Stimulated activated CD8-positive, alpha-beta memory T cell treated with anti-CD3 and anti-CD28 coated beads, Interleukin-2, amount 100 ng/mL, for 1 hour (primary cell): Measurements from ENCODE around the gene PCGF1.

Source experiments
- DNase-seq, 2 donors: peaks; one replicate each; pipeline ENCODE4 v3.0.0-alpha.2; 2020; ENCODE audit warnings: low read depth in 2 of 2

The PCGF1 gene

DNA sequence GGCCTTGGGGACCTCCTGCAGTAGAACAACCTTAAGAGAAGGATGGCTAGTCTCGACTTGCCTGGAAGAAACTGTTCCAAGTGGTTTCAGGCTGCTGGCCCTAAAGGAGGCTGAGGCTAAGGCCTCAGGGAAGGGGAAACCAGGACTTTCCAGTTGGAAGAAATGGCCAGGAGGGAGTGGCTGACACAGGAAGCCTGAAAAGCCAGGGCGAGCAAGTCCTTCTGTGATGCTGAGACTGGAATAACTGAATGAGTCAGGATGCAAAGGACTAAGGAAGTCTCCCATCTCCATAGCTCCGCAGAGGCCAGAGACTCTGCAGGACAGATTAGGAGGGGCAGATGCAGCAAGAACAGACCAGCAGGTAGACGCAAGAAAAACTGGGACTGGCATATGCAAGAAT is 29.6 kb upstream of the PCGF1 start:
- no peak for DNase-seq

DNA sequence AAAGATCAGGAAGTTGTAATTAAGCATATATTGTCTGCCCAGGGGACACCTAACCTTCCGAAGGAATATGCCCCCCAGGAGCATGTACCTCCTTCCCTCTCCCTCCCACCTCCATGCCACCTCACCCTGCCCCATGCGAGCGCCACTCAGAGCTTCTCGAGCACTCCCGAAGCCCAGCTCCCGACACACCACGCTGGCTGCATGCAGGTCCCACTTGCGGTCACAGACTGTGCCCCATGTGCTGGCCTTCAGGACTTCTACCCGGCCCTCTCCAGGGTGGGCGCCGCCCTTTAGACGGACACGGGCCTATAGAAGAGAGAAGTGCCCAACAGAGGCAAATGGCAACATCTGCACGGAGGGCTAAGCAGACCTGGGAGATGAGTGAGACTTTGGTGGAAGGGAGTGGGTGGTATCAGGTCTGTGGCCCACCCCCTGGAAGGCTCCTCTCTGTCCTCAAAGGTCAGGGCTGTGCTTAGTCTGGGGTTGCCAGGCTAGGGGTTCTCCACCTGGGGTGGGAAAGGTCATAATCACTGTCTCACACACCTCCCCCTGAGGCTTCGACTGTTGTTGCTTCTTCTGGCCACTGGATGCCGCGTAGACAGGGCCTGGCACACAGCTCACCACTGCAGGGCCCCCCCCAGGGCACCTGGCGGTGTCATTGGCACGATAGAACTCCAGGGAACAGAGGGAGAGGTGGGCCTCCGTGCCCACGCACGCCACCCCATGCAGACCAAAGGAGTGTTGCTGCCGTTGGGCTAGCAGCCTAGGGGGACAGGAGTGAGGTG is 28.9 kb upstream of the PCGF1 start:
- DNase-seq = no peak

DNA sequence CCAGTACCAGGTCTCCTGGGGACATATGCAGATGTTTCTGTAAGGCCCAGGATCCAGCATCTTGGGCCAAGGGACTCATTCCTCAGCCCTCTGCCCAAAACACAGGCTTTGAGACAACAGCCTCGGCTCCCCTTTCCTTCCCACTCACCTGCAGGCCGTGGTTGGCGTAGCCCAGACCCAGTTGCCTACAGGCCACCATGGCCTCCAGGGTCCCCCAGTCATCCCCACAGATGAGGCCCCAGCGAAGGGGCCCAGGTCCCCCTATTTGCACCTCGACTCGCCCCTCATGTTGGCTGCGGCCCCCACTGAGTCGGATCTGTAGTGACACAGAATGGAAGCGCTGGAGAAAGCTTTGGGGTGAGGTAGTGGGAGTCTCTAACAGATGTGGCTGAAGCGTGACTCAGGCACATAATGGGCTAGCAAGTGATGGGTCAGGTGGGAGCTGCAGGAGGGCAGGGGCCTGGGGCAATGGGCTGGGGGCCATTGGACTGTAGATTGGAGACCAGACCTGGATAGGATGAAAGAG is 28.0 kb upstream of the PCGF1 start:
- DNase-seq = no peak

DNA sequence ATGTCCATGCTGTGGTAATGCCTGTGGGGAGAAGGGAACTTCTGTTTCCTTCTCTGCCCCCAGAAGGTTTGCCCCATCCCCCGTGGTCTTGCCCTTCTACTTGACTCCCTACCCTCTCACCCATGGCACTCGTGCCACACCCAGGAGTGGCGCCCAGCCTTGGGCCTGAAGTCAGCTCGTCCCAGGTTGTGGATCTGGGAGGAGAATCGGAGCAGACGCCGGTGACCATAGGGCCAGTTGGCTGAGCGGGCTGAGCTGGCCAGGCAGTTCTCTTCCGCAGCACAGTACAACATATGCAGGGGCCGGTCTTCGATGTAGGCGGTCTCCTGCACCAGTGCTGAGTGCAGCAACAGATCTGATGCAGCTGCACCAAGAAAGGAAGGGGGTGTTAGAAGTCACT is 26.9 kb upstream of the PCGF1 start:
- DNase-seq = no peak

DNA sequence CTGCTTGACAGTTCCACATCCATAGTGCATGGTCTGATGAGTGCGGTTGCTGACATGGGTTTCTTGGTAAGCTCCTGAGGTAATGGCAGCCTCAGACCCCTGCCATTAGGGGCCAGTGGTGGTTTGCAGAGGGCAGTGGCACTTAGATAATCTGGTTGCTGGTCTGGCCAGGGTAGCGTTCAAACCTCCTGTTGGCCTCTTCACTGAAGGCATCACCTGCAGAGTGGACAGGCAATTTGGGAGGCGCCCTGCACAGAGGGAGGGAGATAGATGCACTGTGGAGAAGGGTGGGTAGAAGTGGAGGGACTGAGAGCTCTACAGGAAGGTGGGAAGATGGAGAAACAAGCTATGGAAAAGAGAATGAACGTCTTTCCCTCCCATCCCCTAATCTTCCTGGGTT is 26.0 kb upstream of the PCGF1 start:
- DNase-seq = no peak

DNA sequence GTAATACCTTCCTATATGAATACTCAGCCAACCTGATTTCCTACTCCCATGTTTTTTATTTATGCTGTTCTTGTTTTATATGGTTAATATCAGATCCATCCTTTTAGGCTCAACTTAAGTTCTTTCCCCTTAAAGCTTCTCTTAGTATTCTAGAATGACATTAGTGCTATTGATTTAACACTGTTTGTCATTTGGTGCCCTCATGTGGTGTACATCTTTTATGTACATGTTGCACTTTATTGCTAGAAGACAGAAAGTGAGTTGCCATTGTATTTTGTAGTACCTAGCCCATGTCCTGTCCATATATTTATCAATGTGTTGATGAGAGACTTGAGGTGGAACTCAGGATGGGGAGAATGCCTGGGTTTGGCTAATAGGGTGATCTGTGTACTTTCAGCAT is 24.7 kb upstream of the PCGF1 start:
- DNase-seq = no peak

DNA sequence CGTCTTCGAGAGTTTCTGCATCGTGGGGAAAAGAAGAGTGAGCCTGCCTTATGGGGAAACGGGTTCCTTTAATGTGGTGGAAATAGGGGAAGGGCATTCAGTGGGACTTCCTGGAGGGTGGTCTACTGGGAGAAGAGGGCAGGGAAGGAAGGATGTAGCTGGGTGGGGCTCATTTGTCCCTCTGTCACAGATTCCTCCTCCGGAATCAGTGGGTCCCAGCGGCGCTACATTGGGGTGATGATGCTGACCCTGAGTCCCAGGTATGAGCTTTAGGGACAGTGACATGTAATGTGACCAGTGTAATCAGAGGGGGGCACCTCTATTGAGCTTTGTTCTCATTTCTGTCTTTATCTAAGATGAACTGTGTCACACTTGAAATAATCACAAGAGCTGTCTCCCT is 24.2 kb upstream of the PCGF1 start:
- no peak for DNase-seq

DNA sequence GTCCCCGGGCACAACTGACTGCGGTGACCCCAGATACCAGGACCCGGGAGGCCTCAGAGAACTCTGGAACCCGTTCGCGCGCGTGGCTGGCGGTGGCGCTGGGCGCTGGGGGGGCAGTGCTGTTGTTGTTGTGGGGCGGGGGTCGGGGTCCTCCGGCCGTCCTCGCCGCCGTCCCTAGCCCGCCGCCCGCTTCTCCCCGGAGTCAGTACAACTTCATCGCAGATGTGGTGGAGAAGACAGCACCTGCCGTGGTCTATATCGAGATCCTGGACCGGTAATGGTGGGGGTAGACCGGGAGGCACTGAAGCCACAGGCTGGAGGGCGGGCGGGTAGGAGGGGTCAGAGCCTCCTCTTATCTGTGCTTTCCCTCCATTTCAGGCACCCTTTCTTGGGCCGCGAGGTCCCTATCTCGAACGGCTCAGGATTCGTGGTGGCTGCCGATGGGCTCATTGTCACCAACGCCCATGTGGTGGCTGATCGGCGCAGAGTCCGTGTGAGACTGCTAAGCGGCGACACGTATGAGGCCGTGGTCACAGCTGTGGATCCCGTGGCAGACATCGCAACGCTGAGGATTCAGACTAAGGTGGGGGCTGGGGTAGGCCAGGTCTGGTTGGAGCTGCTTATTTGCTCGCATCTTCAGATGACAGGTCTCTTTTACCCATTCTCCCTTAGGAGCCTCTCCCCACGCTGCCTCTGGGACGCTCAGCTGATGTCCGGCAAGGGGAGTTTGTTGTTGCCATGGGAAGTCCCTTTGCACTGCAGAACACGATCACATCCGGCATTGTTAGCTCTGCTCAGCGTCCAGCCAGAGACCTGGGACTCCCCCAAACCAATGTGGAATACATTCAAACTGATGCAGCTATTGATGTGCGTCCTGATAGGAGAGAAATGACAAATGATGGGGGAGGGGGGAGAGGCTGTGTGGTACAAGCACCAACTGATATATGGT is 23.0 kb upstream of the PCGF1 start:
- no peak for DNase-seq

DNA sequence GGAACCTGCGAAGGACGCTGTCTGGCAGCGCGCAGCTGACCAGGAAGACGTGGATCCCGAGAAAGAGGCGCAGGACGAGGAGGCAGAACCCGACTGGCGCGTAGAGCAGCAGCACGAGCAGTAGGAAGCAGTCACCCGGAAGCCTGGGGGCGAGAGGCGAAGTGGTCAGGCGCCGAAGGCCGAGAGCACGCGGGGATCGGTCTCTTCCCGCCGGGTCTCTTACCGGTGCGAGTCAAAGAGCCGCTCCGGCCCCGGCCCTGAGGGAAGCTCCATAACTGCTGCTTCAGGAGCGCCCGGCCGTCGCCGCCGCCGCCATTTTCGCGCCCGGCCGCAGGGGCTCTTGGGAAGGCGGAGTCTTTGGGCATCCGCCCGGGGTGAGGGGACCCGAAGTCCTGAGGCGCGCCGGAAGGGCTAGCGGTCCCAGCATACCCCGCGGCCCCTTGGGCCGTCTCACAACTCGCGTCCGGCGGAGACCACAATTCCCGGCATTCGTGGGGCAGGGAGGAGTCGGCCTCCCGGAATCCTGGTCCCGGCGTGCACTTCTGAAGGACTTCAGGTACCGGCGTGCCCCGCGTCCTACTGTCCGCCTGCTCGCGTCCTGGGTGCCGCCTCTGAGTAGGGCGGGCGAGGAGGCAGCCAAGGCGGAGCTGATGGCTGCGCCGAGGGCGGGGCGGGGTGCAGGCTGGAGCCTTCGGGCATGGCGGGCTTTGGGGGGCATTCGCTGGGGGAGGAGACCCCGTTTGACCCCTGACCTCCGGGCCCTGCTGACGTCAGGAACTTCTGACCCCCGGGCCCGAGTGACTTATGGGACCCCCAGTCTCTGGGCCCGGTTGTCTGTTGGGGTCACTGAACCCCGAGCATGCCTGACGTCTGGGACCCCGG is 22.1 kb upstream of the PCGF1 start, which contains the start of the genes AUP1 and HTRA2:
Gene AUP1 (minus strand): TSS at position 350 of the 882 bp plus-strand sequence. CDS start 77 bp downstream, at position 273.
Gene HTRA2 (plus strand): TSS at position 577 of the 882 bp plus-strand sequence. CDS start 74 bp downstream, at position 651.
- peak; percentile 64 to 74 for DNase-seq

DNA sequence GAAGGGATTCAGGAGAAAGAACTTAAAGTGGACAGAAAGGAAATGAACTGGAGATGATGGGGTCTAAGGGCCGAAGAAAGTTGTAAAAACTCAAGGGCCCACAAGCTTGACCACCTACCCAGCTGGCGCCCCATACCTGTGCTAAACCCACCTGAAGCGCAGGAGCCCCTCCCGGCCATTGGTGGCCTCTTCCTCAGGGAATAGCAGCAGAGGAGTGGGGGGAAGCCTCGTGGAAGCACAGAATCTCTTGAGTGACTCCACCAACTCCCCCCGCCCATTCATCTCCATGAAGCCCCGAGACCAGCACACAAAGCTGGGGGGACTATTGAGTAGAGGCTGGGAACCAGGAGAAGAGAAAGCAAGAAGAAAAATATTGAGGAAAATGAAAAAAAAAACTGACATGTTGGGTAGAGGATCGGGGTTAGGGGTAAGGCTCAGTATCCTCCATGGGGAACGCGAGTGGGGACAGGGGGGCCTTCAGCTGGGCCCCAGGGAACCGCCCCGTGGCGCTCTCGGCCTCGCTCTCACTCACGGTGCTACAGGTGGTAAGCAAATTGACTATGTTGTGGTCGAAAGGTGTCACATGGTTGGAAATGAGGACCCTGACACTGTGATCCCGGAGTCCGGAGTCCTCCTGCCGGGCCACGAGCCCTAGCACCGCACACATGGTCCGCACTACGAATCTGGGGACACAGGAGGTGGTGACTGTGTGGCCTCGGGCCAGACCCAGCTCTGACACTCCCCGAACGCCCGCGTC is 21.3 kb upstream of the PCGF1 start:
- DNase-seq = no peak

DNA sequence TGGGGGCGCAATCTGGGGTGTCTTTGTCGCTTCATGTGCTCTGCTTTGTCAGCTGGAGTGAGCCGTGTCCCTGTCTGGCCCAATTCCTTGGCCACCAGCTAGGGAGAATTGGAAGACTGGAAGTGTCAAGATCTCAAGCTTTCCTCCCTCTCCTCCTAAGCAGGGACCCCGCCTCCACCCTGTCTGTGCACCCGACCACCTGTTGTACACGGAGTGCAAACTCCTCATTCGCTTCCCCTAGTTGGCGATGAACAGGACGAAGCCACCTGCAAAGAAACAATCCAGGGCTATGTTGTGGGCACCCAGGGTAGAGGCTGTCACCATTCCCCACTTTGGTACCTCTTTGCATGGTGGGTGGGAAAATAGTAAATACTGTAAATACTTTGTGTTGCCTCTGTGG is 20.2 kb upstream of the PCGF1 start:
- DNase-seq = no peak

DNA sequence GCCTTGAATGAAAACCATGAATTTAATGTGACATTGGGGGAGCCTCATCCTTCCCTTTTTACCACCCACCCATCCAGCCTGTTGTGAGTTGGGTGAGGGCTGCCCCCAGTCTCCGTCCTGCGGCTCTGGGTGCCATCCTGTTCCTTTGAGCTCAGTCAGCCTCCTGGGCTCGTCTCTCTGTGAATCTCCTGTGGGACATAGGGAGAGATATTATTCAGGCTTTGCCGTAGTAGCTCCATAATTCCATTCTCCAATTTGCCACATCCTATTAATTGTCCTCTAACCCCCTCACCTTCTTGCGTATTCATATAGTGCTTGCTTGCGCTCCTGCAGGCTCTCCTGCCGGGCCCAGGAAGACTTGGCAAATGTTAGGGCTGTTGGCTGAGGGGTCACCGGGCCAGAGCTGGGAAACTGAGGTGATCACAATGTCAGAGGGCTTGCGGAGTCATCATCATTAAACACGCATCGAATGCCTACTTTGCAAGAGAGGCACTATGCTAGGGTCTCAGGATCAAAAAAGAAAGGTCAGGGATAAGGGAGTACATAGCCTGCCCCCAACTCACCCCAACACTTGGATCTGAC is 19.2 kb upstream of the PCGF1 start:
- DNase-seq = no peak

DNA sequence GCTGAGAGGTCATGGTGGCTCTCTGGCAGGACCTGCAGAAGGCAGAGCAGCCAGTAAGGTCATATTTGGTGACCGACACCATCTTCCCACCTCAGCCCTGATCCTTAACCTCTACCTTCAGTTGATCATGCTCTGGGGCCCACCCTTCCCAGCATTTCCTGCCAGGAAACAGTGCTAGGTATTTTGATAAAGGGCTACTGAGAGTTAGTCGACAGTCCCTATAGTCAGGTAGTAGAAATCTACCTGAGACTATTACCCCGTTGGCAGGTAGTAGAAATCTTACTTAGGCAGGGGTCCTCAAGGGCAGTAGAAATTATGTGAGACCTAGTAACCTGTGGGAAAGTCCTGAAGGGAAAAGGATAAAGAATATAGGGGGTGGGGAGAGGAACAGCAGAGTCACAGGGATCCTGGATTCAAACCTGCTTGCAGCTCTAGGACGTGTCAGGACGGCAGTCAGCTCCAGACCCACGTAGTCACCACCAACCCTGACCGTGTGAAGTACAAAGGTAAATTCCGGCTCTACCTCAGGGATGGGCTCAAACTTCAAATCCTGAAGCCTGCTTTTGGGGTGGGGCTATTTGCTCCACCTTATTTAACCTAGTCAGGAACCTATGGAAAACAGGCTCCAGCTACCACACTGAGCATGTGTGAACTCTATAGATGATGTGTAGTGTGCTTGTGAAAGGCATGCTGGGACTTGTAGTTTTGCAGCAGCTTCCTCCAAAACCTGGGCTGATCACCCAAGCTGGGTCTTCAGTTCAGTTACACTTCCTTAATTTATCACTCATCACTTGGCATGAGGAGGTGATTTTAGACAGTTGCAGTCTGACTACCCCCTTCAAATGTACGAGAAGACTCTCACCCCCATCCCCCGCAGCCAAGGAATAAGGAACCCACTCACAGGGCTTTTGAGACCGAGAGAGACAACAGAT is 18.5 kb upstream of the PCGF1 start, which contains the start of gene DQX1:
Gene DQX1 (minus strand): TSS at position 515 of the 932 bp plus-strand sequence. CDS start 502 bp downstream, at position 13.
- no peak for DNase-seq

DNA sequence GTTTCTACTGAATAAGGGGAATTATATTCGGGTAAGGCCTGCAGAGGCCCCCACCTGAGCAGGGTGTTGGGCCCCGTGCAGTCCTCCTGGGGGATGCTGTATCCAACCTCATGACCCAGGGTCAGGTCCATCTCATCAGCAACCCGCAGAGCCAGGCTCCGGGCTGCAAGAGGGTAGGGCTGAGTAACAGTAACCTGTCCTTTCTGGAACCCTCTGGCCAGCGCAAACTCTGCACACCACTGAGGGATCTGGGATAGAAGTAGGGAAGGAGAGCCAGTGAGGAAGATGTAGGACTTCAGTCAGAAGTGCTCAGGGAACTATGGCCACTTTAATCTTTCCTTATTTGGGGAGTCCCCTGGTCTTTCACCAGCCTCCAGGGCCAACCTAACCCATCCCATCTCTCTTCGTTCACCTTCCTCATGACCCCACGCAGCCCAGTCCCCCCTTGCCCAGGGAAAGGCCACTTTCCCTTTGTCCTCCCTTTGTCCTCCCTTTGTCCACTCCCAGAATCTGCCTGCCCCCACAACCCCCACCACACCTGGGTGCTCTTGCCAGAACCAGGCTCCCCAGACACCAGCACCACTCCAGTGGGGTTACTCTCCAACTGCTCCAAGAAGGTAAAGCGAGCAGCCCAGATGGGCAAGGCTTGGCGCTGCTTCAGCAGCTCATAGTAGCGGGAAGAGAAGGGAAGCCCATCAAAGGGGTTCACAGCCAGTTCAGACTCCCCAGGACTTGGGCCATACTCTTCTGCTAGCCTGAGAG is 17.6 kb upstream of the PCGF1 start:
- no peak for DNase-seq

DNA sequence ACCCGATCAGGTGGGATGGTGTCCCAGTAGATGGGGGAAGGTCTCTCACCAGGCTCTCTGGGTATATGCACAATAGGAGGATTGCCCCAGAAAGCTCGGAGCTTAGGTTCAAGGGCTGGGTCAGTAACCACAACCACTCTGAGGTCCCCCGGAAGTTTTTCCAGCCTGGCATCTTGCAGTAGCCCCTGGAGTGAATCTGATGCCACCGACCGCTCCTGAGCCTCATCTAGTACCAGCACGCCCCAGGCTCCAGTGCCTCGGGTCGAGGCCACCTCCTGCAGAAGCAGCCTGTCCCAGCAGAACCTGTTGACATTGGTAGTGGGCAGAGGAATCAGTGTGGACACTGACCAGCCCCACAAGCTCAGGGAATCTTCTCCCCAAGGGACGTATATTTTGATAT is 16.5 kb upstream of the PCGF1 start:
- DNase-seq = no peak

DNA sequence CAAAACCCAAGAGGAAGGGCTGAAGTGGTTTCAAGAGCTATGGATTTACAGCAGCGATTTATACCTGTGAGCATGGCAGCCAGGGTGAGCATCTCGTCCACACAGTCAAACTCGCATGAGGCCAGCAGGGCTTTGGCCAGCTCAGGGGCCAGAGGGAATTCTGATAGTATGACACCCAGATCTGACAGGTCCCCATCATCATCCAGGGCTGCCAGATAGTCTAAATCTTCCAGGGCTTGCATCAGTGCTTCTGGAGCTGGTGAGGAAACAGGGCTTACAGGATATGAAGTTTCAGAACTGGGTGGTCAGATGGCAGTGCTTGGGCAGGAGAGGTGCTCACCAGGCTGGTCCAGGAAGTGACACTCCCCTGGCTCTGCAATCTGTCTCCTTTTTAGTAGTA is 15.0 kb upstream of the PCGF1 start:
- DNase-seq = no peak

DNA sequence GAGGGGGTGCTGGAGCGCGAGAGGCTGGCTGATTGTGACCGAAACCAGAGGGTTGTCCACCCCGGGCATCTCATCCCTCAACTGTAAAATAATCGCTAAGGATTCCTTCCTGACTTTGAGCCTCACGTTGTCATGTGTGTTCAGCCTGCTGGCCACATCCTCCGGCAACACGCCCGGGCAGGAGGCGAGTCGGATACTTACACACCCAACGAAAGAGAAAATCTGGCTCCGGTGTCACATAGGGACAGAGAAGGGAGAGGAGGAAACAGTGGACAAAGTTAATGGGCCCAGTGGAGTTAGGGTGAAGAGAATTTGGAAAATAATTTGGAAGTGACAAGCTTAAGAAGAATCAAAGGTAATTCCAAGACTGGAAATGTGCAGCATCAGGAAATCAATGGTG is 9.2 kb upstream of the PCGF1 start:
- DNase-seq = no peak

DNA sequence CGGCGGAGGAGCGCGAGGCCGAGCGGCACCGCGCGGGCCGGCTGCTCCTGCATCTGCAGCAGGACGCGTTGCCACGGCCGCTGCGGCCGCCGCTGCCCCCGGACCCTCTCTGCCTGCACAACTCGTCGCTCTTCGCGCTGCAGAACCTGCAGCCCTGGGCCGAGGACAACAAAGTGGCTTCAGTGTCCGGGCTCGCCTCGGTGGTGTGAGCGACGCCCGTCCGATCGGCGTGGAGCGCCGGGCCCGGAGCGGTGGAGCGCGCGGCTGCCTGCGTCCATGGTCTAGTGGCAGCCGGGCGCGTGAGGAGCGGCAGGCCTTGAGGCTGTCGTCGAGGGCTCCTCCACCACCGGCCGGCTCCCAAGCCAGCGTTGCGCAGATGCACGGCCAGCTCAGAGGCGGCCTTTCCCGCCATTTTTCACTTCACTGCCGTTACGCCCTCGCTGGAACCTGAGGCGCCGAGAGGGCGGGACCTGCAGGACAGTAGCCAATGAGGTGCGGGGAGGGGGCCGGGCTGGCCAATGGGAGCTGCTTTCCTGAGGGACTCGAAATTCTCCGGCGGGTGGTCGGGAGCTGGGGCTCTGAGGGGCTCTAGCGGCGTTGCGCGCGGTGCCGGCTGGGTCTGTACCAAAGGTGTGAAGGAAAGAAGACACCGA is 8.6 kb upstream of the PCGF1 start:
- DNase-seq = peak in 1 of 2 donors; percentile 62
